ENCODE results near the gene ALX3.

- TF ChIP-seq CTCF (optimal IDR thresholded peaks at IDR 0.05 in 1 of 3, IDR thresholded peaks at IDR 0.05 in 1 of 3, conservative IDR thresholded peaks at IDR 0.05 in 1 of 3; ENCODE audit: extremely low read depth in 1 of 3, insufficient read depth in 2 of 3, low read length in 3 of 3) (no peak), EZH2 (IDR thresholded peaks at IDR 0.05; ENCODE audit: low read length) (no peak)
Measured at GRCh38 chr1:110107867-110108469, 37.5 kb upstream of the ALX3 start.

Measured in keratinocyte (primary cell).